HepG2 (cell line): ENCODE measurements around the gene MTHFD1L. TPM values are rescaled to one million over a fixed set of nuclear protein-coding genes. Genes with fewer than 3 reads are reported as not detected.

ENCODE experiments used
- EHMT2 ChIP-seq: fragments of 200-600 bp; sonication (generic); IDR thresholded peaks from 2 replicates; pipeline ENCODE4 v1.7.0; 2017; ENCODE audit warnings: antibody characterized with exemption, low read depth, low read length, borderline replicate concordance
- ETV5 ChIP-seq: IDR thresholded peaks from 2 replicates; pipeline ENCODE4 v1.6.1; 2018; ENCODE audit warnings: missing biosample characterization, missing genetic modification reagents, inconsistent platforms, borderline replicate concordance
- FOXA3 ChIP-seq: IDR thresholded peaks from 2 replicates; pipeline ENCODE4 v1.6.1; 2016; ENCODE audit warnings: missing genetic modification reagents, missing compliant biosample characterization
- HDAC1 ChIP-seq: sonication (generic); formaldehyde crosslinking; IDR thresholded peaks from 2 replicates; pipeline ENCODE4 v1.5.1; 2020; ENCODE audit warnings: mild to moderate bottlenecking, missing genetic modification reagents
- IKZF1 ChIP-seq: fragments of 450-650 bp; IDR thresholded peaks from 2 replicates; pipeline ENCODE4 v1.7.1; 2016
- JUNB ChIP-seq: sonication (generic); formaldehyde crosslinking; IDR thresholded peaks from 2 replicates; pipeline ENCODE4 v1.8.0; 2022; ENCODE audit warnings: missing genetic modification reagents, mild to moderate bottlenecking, borderline replicate concordance
- LCORL ChIP-seq, 2 experiments: fragments of 450-650 bp in 1 of 2; sonication (generic) in 1 of 2; formaldehyde crosslinking in 1 of 2; IDR thresholded peaks; 2 replicates each; pipeline versions ENCODE4 v1.5.0 to v1.6.1; 2017 to 2020; ENCODE audit warnings: antibody characterized with exemption in 1 of 2, missing genetic modification reagents in 1 of 2
- NCOA5 ChIP-seq: sonication (generic); formaldehyde crosslinking; IDR thresholded peaks from 2 replicates; pipeline ENCODE4 v1.4.0; 2020; ENCODE audit warnings: missing genetic modification reagents
- NCOR1 ChIP-seq: fragments of 200-600 bp; sonication (generic); IDR thresholded peaks from 2 replicates; pipeline ENCODE4 v1.7.0; 2017; ENCODE audit warnings: antibody characterized with exemption, low read length, borderline replicate concordance
- NRL ChIP-seq: sonication (generic); formaldehyde crosslinking; IDR thresholded peaks from 2 replicates; pipeline ENCODE4 v1.5.0; 2020; ENCODE audit warnings: missing genetic modification reagents, mild to moderate bottlenecking, moderate library complexity, borderline replicate concordance
- PAF1 ChIP-seq: IDR thresholded peaks from 2 replicates; pipeline ENCODE4 v1.6.1; 2016; ENCODE audit warnings: missing genetic modification reagents, missing compliant biosample characterization
- POLR2G ChIP-seq: fragments of 200-400 bp; formaldehyde crosslinking; IDR thresholded peaks from 2 replicates; pipeline ENCODE4 v1.6.1; 2018; ENCODE audit warnings: mild to moderate bottlenecking, low read depth, low read length, moderate library complexity
- PRDM10 ChIP-seq: sonication (generic); formaldehyde crosslinking; IDR thresholded peaks from 2 replicates; pipeline ENCODE4 v1.4.0; 2020; ENCODE audit warnings: low read depth, missing genetic modification reagents
- RXRB ChIP-seq: IDR thresholded peaks from 2 replicates; pipeline ENCODE4 v1.6.1; 2016; ENCODE audit warnings: borderline replicate concordance, missing genetic modification reagents, missing compliant biosample characterization
- SNAPC2 ChIP-seq: sonication (generic); formaldehyde crosslinking; IDR thresholded peaks from 2 replicates; pipeline ENCODE4 v1.8.1; 2022; ENCODE audit warnings: mild to moderate bottlenecking, missing genetic modification reagents
- SUZ12 ChIP-seq: fragments of 150-350 bp; IDR thresholded peaks from 2 replicates; pipeline ENCODE4 v1.6.1; 2014; ENCODE audit warnings: low read depth, low read length
- SYNCRIP ChIP-seq: fragments of 200-400 bp; formaldehyde crosslinking; IDR thresholded peaks from 2 replicates; pipeline ENCODE4 v1.6.1; 2018; ENCODE audit warnings: mild to moderate bottlenecking, low read depth, low read length; ENCODE audit not compliant: insufficient read depth
- ZNF224 ChIP-seq: sonication (generic); formaldehyde crosslinking; IDR thresholded peaks from 2 replicates; pipeline ENCODE4 v1.5.0; 2020; ENCODE audit warnings: mild to moderate bottlenecking, missing genetic modification reagents
- ZNF598 ChIP-seq: sonication (generic); formaldehyde crosslinking; IDR thresholded peaks from 2 replicates; pipeline ENCODE4 v1.5.1; 2020; ENCODE audit warnings: mild to moderate bottlenecking, missing genetic modification reagents, borderline replicate concordance
- ZSCAN21 ChIP-seq: sonication (generic); formaldehyde crosslinking; IDR thresholded peaks from 2 replicates; pipeline ENCODE4 v1.8.0; 2022; ENCODE audit warnings: mild to moderate bottlenecking, missing genetic modification reagents, moderate library complexity, borderline replicate concordance
- polyA plus RNA-seq, 8 experiments: library from polyadenylated mRNA; depleted of rRNA in 3 of 8; stranded (reverse) in 7 of 8; unstranded in 1 of 8; fragments of >200 nt; fragmentation: Illumina TruSeq in 4 of 8; extraction: Trizol in 4 of 8; gene quantifications; 2 replicates each; pipeline versions ENCODE4 v1.2.1 to v1.2.3, GENCODE V29; 2011 to 2016; ENCODE audit warnings: low read depth in 4 of 8, missing spikeins in 1 of 8, mixed read lengths in 1 of 8; ENCODE audit not compliant: insufficient read depth in 1 of 8
- total RNA-seq, 5 experiments: library from RNA; depleted of rRNA; stranded (reverse); fragments of >200 nt; fragmentation: Illumina TruSeq; extraction: Trizol; gene quantifications; 2 replicates each; pipeline ENCODE4 v1.2.3, GENCODE V29; 2016; ENCODE audit warnings: low read depth in 1 of 5
- TF ChIP-seq, protein P1 (sequence below): sonication (generic); formaldehyde crosslinking; IDR thresholded peaks from 2 replicates; pipeline ENCODE4 v1.8.0; 2022; ENCODE audit warnings: mild to moderate bottlenecking, missing genetic modification reagents, borderline replicate concordance

Gene MTHFD1L
- total and polyA plus RNA-seq, 2 of the 13 experiments (the other 11 are each of a cell fraction or from before 2014, with no cell fraction given), result 24.0 to 39.6 TPM

- TF ChIP-seq NCOR1 (peak; percentile 85; the same call in 1 of the 2 replicates), ZNF598 (CRISPR knock-in tag) (no peak), JUNB (CRISPR knock-in tag) (peak; percentile 85; the same call in 1 of the 2 replicates), PAF1 (CRISPR knock-in tag) (no peak), FOXA3 (CRISPR knock-in tag) (peak; percentile 97), EHMT2 (peak; percentile 10; the same call in 1 of the 2 replicates), PRDM10 (CRISPR knock-in tag) (peak; percentile 59; the same call in 1 of the 2 replicates), NCOA5 (CRISPR knock-in tag) (no peak), ZSCAN21 (no peak), IKZF1 (no peak), LCORL (IDR thresholded peaks at IDR 0.05) (peak; percentile 72; the same call in 1 of the 2 replicates), LCORL (CRISPR knock-in tag; IDR thresholded peaks at IDR 0.05) (peak; percentile 85), POLR2G (peak; percentile 49; the same call in 1 of the 2 replicates), NRL (CRISPR knock-in tag) (no peak), ETV5 (CRISPR knock-in tag) (peak; percentile 62; the same call in 1 of the 2 replicates), HDAC1 (CRISPR knock-in tag) (peak; percentile 83), RXRB (CRISPR knock-in tag) (peak; percentile 81), SYNCRIP (no peak), SUZ12 (no peak), ZNF224 (no peak), SNAPC2 (CRISPR knock-in tag) (no peak)
- TF ChIP-seq, protein P1, sequence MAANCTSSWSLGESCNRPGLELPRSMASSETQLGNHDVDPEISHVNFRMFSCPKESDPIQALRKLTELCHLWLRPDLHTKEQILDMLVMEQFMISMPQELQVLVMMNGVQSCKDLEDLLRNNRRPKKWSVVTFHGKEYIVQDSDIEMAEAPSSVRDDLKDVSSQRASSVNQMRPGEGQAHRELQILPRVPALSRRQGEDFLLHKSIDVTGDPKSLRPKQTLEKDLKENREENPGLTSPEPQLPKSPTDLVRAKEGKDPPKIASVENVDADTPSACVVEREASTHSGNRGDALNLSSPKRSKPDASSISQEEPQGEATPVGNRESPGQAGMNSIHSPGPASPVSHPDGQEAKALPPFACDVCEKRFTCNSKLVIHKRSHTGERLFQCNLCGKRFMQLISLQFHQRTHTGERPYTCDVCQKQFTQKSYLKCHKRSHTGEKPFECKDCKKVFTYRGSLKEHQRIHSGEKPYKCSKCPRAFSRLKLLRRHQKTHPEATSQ (CRISPR knock-in tag), result peak; percentile 26; the same call in 1 of the 2 replicates
These were observed 202.4 kb downstream of the MTHFD1L start (continued) for GRCh38 chr6:151067684-151068596.
